GM23338 (cell line): ENCODE data around the gene PRAMEF11. TPM values are rescaled to one million over a fixed set of nuclear protein-coding genes. Genes with fewer than 3 reads are reported as not detected.

Source experiments
- ATAC-seq: fragments of 200-7000 bp; cut with Tn5 transposase; 3 replicates; pipeline ENCODE4 v1.9.1; 2020
- DNase-seq: peaks from one replicate; pipeline ENCODE4 v3.0.0-alpha.2; 2015; ENCODE audit warnings: low spot score
- H2AFZ ChIP-seq: fragments of 200-600 bp; sonication (generic); 2 replicates; pipeline ENCODE4 v1.8.0; 2016; ENCODE audit warnings: antibody characterized with exemption, mild to moderate bottlenecking, moderate library complexity
- H3F3A ChIP-seq: fragments of 200-600 bp; sonication (generic); replicated peaks from 2 replicates; pipeline ENCODE4 v1.8.0; 2017; ENCODE audit warnings: antibody characterized with exemption, mixed run types, low read depth
- H3K27ac ChIP-seq: fragments of 200-600 bp; sonication (generic); 2 replicates; pipeline ENCODE4 v1.6.1; 2016; ENCODE audit warnings: low read depth
- H3K27me3 ChIP-seq: fragments of 200-600 bp; sonication (generic); 2 replicates; pipeline ENCODE4 v1.8.0; 2016; ENCODE audit warnings: mild to moderate bottlenecking, mixed run types, moderate library complexity; ENCODE audit not compliant: insufficient read depth
- H3K36me3 ChIP-seq: fragments of 200-600 bp; sonication (generic); 2 replicates; pipeline ENCODE4 v1.8.0; 2016; ENCODE audit warnings: mild to moderate bottlenecking; ENCODE audit not compliant: insufficient read depth
- H3K4me1 ChIP-seq: fragments of 200-600 bp; sonication (generic); 2 replicates; pipeline ENCODE4 v1.8.0; 2016; ENCODE audit warnings: mild to moderate bottlenecking, moderate library complexity; ENCODE audit not compliant: insufficient read depth
- H3K4me2 ChIP-seq: fragments of 200-600 bp; sonication (generic); 2 replicates; pipeline ENCODE4 v1.7.1; 2017; ENCODE audit warnings: mixed run types
- H3K4me3 ChIP-seq: fragments of 200-600 bp; sonication (generic); 2 replicates; pipeline ENCODE4 v1.6.1; 2016; ENCODE audit warnings: mixed run types
- H3K79me2 ChIP-seq: fragments of 200-600 bp; sonication (generic); replicated peaks from 2 replicates; pipeline ENCODE4 v1.8.0; 2017; ENCODE audit warnings: mild to moderate bottlenecking; ENCODE audit not compliant: insufficient read depth
- H3K9me2 ChIP-seq: fragments of 200-600 bp; sonication (generic); 2 replicates; pipeline ENCODE4 v1.8.0; 2017; ENCODE audit not compliant: insufficient read depth
- H4K20me1 ChIP-seq: fragments of 200-600 bp; sonication (generic); replicated peaks from 2 replicates; pipeline ENCODE4 v1.8.0; 2017; ENCODE audit warnings: mild to moderate bottlenecking; ENCODE audit not compliant: insufficient read depth
- H3K27ac Mint-ChIP-seq: 2 replicates; pipeline ENCODE4 v1.8.0; 2020; ENCODE audit warnings: inconsistent platforms, mild to moderate bottlenecking, moderate library complexity, mixed read lengths
- H3K27me3 Mint-ChIP-seq: 3 replicates; pipeline ENCODE4 v1.8.0; 2022; ENCODE audit warnings: low read depth, mild to moderate bottlenecking, moderate library complexity, mixed read lengths, inconsistent platforms; ENCODE audit not compliant: insufficient read depth, poor library complexity
- H3K36me3 Mint-ChIP-seq: 3 replicates; pipeline ENCODE4 v1.8.0; 2021; ENCODE audit warnings: low read depth, mild to moderate bottlenecking, inconsistent platforms, moderate library complexity, mixed read lengths
- H3K4me1 Mint-ChIP-seq: 3 replicates; pipeline ENCODE4 v1.8.0; 2020; ENCODE audit warnings: mild to moderate bottlenecking, inconsistent platforms, mixed read lengths
- H3K4me3 Mint-ChIP-seq: 3 replicates; pipeline ENCODE4 v1.8.0; 2021; ENCODE audit warnings: moderate library complexity, mild to moderate bottlenecking, inconsistent platforms, mixed read lengths
- H3K9me3 Mint-ChIP-seq: 3 replicates; pipeline ENCODE4 v1.8.0; 2020; ENCODE audit warnings: moderate library complexity, mild to moderate bottlenecking, inconsistent platforms, mixed read lengths
- EZH2phosphoT487 ChIP-seq: fragments of 200-600 bp; sonication (generic); IDR thresholded peaks from one replicate; pipeline ENCODE4 v1.8.1; 2018; ENCODE audit warnings: antibody characterized with exemption; ENCODE audit not compliant: unreplicated experiment
- polyA plus RNA-seq: library from polyadenylated mRNA; unstranded; fragments of >200 nt; fragmentation: Nextera tagmentation; extraction: Ambion mirVana; gene quantifications from 2 replicates; pipeline ENCODE4 v1.2.1, GENCODE V29; 2016
- total RNA-seq: library from RNA; depleted of rRNA; stranded (reverse); fragments of >200 nt; shearing (Covaris generic); gene quantifications from 2 replicates; pipeline ENCODE4 v1.2.3, GENCODE V29; 2014; rRNA removed
- TF ChIP-seq, protein P1 (sequence below), 2 experiments: fragments of 200-600 bp in 1 of 2; sonication (generic) in 1 of 2; conservative IDR thresholded peaks; 2 replicates each; pipeline versions ENCODE4 v1.5.1 to v1.6.1; 2016 to 2017; ENCODE audit warnings: antibody characterized with exemption in 2 of 2, low read depth in 2 of 2, mild to moderate bottlenecking in 2 of 2, moderate library complexity in 1 of 2
- TF ChIP-seq, protein P2 (sequence below): fragments of 250-450 bp; sonication (Bioruptor Pico); IDR thresholded peaks from 2 replicates; pipeline ENCODE4 v1.5.0; 2020; ENCODE audit warnings: mild to moderate bottlenecking, moderate library complexity

PRAMEF11 gene
- total and polyA plus RNA-seq, 2 experiments from 2014 or later: not detected

DNA sequence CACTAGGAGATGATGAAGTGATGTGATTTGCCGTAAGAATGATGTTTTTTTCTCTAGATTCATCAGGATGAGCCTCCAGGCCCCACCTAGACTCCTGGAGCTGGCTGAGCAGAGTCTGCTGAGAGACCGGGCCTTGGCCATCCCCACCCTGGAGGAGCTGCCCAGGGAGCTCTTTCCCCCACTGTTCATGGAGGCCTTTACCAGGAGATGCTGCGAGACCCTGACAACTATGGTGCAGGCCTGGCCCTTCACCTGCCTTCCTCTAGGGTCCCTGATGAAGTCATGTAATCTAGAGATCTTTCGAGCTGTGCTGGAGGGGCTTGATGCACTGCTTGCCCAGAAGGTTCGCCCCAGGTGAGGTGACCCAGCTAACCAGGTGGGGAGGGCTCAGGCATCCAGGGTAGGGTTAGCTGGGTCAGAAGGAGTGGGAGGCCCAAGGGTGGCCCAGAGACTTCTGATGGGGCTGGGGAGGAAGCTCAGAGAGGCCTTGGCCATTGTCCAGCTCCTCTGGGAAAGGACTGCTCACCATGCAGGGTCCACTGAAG is 56.3 kb downstream of the PRAMEF11 start:
- Histone ChIP-seq H2AFZ (no peak overlapping the region), H3K36me3 (no peaks in the 10 kb centered on the region), H3F3A (no peaks in the 10 kb centered on the region), H3K9me2 (no peaks in the 10 kb centered on the region), H3K79me2 (no peaks in the 10 kb centered on the region), H3K4me1 (no peaks in the 10 kb centered on the region), H4K20me1 (no peaks in the 10 kb centered on the region), H3K27me3 (no peaks in the 10 kb centered on the region), H3K4me3 (no peak overlapping the region), H3K27ac (no peak overlapping the region), H3K4me2 (no peak overlapping the region)
- Mint-ChIP-seq H3K27ac (no peak overlapping the region), H3K36me3 (no peaks in the 10 kb centered on the region), H3K9me3 (peaks cover 38% of the 10 kb centered on the region), H3K4me3 (no peak overlapping the region), H3K27me3 (peaks cover 10% of the 10 kb centered on the region), H3K4me1 (no peaks in the 10 kb centered on the region)
- TF ChIP-seq, protein P1, sequence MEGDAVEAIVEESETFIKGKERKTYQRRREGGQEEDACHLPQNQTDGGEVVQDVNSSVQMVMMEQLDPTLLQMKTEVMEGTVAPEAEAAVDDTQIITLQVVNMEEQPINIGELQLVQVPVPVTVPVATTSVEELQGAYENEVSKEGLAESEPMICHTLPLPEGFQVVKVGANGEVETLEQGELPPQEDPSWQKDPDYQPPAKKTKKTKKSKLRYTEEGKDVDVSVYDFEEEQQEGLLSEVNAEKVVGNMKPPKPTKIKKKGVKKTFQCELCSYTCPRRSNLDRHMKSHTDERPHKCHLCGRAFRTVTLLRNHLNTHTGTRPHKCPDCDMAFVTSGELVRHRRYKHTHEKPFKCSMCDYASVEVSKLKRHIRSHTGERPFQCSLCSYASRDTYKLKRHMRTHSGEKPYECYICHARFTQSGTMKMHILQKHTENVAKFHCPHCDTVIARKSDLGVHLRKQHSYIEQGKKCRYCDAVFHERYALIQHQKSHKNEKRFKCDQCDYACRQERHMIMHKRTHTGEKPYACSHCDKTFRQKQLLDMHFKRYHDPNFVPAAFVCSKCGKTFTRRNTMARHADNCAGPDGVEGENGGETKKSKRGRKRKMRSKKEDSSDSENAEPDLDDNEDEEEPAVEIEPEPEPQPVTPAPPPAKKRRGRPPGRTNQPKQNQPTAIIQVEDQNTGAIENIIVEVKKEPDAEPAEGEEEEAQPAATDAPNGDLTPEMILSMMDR (conservative IDR thresholded peaks at IDR 0.05; ENCODE audit: low read depth in 2 of 2): no peak
- TF ChIP-seq EZH2phosphoT487: no peak
- TF ChIP-seq, protein P2, sequence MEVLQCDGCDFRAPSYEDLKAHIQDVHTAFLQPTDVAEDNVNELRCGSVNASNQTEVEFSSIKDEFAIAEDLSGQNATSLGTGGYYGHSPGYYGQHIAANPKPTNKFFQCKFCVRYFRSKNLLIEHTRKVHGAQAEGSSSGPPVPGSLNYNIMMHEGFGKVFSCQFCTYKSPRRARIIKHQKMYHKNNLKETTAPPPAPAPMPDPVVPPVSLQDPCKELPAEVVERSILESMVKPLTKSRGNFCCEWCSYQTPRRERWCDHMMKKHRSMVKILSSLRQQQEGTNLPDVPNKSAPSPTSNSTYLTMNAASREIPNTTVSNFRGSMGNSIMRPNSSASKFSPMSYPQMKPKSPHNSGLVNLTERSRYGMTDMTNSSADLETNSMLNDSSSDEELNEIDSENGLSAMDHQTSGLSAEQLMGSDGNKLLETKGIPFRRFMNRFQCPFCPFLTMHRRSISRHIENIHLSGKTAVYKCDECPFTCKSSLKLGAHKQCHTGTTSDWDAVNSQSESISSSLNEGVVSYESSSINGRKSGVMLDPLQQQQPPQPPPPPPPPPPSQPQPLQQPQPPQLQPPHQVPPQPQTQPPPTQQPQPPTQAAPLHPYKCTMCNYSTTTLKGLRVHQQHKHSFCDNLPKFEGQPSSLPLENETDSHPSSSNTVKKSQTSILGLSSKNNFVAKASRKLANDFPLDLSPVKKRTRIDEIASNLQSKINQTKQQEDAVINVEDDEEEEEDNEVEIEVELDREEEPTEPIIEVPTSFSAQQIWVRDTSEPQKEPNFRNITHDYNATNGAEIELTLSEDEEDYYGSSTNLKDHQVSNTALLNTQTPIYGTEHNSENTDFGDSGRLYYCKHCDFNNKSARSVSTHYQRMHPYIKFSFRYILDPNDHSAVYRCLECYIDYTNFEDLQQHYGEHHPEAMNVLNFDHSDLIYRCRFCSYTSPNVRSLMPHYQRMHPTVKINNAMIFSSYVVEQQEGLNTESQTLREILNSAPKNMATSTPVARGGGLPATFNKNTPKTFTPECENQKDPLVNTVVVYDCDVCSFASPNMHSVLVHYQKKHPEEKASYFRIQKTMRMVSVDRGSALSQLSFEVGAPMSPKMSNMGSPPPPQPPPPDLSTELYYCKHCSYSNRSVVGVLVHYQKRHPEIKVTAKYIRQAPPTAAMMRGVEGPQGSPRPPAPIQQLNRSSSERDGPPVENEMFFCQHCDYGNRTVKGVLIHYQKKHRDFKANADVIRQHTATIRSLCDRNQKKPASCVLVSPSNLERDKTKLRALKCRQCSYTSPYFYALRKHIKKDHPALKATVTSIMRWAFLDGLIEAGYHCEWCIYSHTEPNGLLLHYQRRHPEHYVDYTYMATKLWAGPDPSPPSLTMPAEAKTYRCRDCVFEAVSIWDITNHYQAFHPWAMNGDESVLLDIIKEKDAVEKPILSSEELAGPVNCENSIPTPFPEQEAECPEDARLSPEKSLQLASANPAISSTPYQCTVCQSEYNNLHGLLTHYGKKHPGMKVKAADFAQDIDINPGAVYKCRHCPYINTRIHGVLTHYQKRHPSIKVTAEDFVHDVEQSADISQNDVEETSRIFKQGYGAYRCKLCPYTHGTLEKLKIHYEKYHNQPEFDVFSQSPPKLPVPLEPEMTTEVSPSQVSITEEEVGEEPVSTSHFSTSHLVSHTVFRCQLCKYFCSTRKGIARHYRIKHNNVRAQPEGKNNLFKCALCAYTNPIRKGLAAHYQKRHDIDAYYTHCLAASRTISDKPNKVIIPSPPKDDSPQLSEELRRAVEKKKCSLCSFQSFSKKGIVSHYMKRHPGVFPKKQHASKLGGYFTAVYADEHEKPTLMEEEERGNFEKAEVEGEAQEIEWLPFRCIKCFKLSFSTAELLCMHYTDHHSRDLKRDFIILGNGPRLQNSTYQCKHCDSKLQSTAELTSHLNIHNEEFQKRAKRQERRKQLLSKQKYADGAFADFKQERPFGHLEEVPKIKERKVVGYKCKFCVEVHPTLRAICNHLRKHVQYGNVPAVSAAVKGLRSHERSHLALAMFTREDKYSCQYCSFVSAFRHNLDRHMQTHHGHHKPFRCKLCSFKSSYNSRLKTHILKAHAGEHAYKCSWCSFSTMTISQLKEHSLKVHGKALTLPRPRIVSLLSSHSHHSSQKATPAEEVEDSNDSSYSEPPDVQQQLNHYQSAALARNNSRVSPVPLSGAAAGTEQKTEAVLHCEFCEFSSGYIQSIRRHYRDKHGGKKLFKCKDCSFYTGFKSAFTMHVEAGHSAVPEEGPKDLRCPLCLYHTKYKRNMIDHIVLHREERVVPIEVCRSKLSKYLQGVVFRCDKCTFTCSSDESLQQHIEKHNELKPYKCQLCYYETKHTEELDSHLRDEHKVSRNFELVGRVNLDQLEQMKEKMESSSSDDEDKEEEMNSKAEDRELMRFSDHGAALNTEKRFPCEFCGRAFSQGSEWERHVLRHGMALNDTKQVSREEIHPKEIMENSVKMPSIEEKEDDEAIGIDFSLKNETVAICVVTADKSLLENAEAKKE (CRISPR knock-in tag): no peak
- no peak for DNase-seq
- no peak for ATAC-seq

Other genes starting within 250 kb of the PRAMEF11 start
- 21.0 and 21.2 TPM in 2 replicates for gene DHRS3, start 213.2 kb downstream of the PRAMEF11 start, total RNA-seq
- 24.8 and 26.0 TPM in 2 replicates for gene DHRS3, start 213.2 kb downstream of the PRAMEF11 start, polyA plus RNA-seq
- not detected in 2 replicates for gene AADACL4, start 187.3 kb downstream of the PRAMEF11 start, total RNA-seq
- not detected in 2 replicates for gene AADACL4, start 187.3 kb downstream of the PRAMEF11 start, polyA plus RNA-seq
- gene AADACL3, start 115.3 kb downstream of the PRAMEF11 start, total RNA-seq: 1.5 and 2.1 TPM in 2 replicates
- 0.30 and 0.47 TPM in 2 replicates for gene AADACL3, start 115.3 kb downstream of the PRAMEF11 start, polyA plus RNA-seq
- gene CFAP107, start 85.2 kb downstream of the PRAMEF11 start, total RNA-seq: 0.07 TPM in 1 of 2 replicates, not detected in the other
- gene CFAP107, start 85.2 kb downstream of the PRAMEF11 start, polyA plus RNA-seq: not detected in 2 replicates
- gene PRAMEF12, start 57.7 kb downstream of the PRAMEF11 start, total RNA-seq: not detected in 2 replicates
- not detected in 2 replicates for gene PRAMEF12, start 57.7 kb downstream of the PRAMEF11 start, polyA plus RNA-seq
- 0.23 TPM in 1 of 2 replicates, not detected in the other for gene PRAMEF1, start 40.0 kb downstream of the PRAMEF11 start, total RNA-seq
- gene PRAMEF1, start 40.0 kb downstream of the PRAMEF11 start, polyA plus RNA-seq: not detected in 2 replicates
- gene HNRNPCL1, start 17.3 kb upstream of the PRAMEF11 start, total RNA-seq: not detected in 2 replicates
- gene HNRNPCL1, start 17.3 kb upstream of the PRAMEF11 start, polyA plus RNA-seq: not detected in 2 replicates
- not detected in 2 replicates for gene PRAMEF2, start 25.7 kb upstream of the PRAMEF11 start, total RNA-seq
- gene PRAMEF2, start 25.7 kb upstream of the PRAMEF11 start, polyA plus RNA-seq: not detected in 2 replicates
- not detected in 2 replicates for gene PRAMEF4, start 54.8 kb upstream of the PRAMEF11 start, total RNA-seq
- not detected in 2 replicates for gene PRAMEF4, start 54.8 kb upstream of the PRAMEF11 start, polyA plus RNA-seq
- not detected in 2 replicates for gene PRAMEF10, start 66.9 kb upstream of the PRAMEF11 start, total RNA-seq
- not detected in 2 replicates for gene PRAMEF10, start 66.9 kb upstream of the PRAMEF11 start, polyA plus RNA-seq
- not detected in 2 replicates for gene PRAMEF7, start 85.2 kb upstream of the PRAMEF11 start, total RNA-seq
- gene PRAMEF7, start 85.2 kb upstream of the PRAMEF11 start, polyA plus RNA-seq: not detected in 2 replicates
- gene PRAMEF6, start 116.2 kb upstream of the PRAMEF11 start, total RNA-seq: not detected in 2 replicates
- gene PRAMEF6, start 116.2 kb upstream of the PRAMEF11 start, polyA plus RNA-seq: not detected in 2 replicates
- gene PRAMEF27, start 225.2 kb upstream of the PRAMEF11 start, total RNA-seq: not detected in 2 replicates
- not detected in 2 replicates for gene PRAMEF27, start 225.2 kb upstream of the PRAMEF11 start, polyA plus RNA-seq
- not detected in 2 replicates for gene HNRNPCL3, start 229.4 kb upstream of the PRAMEF11 start, total RNA-seq
- gene HNRNPCL3, start 229.4 kb upstream of the PRAMEF11 start, polyA plus RNA-seq: not detected in 2 replicates
- not detected in 2 replicates for gene PRAMEF25, start 239.4 kb upstream of the PRAMEF11 start, total RNA-seq
- not detected in 2 replicates for gene PRAMEF25, start 239.4 kb upstream of the PRAMEF11 start, polyA plus RNA-seq